ENCODE measurements around the gene IGFBP3. TPM values are rescaled to one million over a fixed set of nuclear protein-coding genes. Genes with fewer than 3 reads are reported as not detected.

The IGFBP3 gene
- total and polyA plus RNA-seq, 2 of the 13 experiments (the other 11 are each of a cell fraction or from before 2014, with no cell fraction given), result 57.5 TPM; not detected in 1

DNA sequence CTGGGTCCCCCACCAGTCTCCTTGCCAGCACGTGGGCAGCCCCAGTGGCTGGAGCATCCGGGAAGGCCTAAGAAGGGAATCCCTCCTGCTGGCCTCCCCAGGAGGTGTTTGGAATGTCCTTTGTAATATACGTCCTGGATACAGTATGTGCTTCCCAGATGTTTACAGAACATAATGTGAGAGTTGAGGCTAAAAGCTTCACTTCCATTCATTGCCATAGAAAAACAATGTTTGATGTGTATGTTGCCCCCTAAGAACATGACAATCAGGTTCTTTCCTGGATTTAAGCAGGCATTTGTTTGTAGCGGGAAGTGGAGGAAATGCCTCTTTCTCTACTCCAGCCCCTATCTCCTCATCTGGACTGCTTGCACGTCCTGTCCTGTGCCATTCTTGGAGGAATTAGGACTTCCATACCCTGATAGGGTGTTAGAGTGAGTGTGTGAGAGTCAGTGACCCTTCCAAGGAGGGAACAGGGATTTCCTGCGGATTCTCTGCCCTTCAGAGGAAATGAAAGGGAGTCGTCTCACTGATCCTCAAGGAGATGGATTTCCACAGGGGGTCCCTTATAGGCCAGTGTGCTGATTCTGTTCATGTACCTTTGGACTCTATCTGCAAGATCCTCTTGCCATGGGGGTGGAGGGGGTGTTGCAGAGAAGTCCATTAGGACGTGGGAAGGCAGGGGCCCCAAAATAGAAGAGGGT lies 31.6 kb downstream of the IGFBP3 start (continued):
- TF ChIP-seq, protein P1, sequence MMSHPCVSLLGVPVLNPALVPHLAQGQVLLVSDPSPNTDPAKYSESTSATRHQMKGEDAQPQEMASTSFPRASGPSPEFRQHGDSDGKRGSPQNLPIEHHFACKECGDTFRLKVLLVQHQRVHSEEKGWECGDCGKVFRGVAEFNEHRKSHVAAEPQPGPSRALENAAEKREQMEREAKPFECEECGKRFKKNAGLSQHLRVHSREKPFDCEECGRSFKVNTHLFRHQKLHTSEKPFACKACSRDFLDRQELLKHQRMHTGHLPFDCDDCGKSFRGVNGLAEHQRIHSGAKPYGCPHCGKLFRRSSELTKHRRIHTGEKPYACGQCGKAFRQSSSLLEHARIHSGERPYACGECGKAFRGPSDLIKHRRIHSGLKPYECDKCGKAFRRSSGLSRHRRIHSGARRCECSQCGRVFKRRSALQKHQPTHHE (CRISPR knock-in tag; IDR thresholded peaks at IDR 0.05; ENCODE audit: borderline replicate concordance), result peak; percentile 34; the same call in 1 of the 2 replicates
- no peak for TF ChIP-seq ZNF660 (CRISPR knock-in tag; IDR thresholded peaks at IDR 0.05; ENCODE audit: borderline replicate concordance, low read depth)
- no peak for TF ChIP-seq RFX3 (CRISPR knock-in tag; IDR thresholded peaks at IDR 0.05)
- no peak for TF ChIP-seq ZNF24 (IDR thresholded peaks at IDR 0.05)
- no peak for TF ChIP-seq ZSCAN25 (CRISPR knock-in tag; IDR thresholded peaks at IDR 0.05)
- 0 out of 2 replicates have a peak, but pooled peaks have one; percentile 4 for TF ChIP-seq ZNF605 (CRISPR knock-in tag; IDR thresholded peaks at IDR 0.05)
- TF ChIP-seq SRSF4 (IDR thresholded peaks at IDR 0.05; ENCODE audit: low read depth, low read length, poor library complexity, severe bottlenecking), result no peak
- TF ChIP-seq SNRNP70 (IDR thresholded peaks at IDR 0.05; ENCODE audit: low read depth, low read length), result no peak
- TF ChIP-seq SMAD3 (CRISPR knock-in tag; IDR thresholded peaks at IDR 0.05), result peak; percentile 47
- TF ChIP-seq SSRP1 (CRISPR knock-in tag; IDR thresholded peaks at IDR 0.05), result peak; percentile 100
- TF ChIP-seq ZNF232 (CRISPR knock-in tag; IDR thresholded peaks at IDR 0.05; ENCODE audit: borderline replicate concordance), result no peak; the same call in none of the 2 replicates
- no peak for TF ChIP-seq HNF4G (IDR thresholded peaks at IDR 0.05; ENCODE audit: borderline replicate concordance, low read depth, low read length)
- TF ChIP-seq HNF4G (CRISPR knock-in tag; IDR thresholded peaks at IDR 0.05; ENCODE audit: borderline replicate concordance, low read depth), result no peak
- TF ChIP-seq, protein P2, sequence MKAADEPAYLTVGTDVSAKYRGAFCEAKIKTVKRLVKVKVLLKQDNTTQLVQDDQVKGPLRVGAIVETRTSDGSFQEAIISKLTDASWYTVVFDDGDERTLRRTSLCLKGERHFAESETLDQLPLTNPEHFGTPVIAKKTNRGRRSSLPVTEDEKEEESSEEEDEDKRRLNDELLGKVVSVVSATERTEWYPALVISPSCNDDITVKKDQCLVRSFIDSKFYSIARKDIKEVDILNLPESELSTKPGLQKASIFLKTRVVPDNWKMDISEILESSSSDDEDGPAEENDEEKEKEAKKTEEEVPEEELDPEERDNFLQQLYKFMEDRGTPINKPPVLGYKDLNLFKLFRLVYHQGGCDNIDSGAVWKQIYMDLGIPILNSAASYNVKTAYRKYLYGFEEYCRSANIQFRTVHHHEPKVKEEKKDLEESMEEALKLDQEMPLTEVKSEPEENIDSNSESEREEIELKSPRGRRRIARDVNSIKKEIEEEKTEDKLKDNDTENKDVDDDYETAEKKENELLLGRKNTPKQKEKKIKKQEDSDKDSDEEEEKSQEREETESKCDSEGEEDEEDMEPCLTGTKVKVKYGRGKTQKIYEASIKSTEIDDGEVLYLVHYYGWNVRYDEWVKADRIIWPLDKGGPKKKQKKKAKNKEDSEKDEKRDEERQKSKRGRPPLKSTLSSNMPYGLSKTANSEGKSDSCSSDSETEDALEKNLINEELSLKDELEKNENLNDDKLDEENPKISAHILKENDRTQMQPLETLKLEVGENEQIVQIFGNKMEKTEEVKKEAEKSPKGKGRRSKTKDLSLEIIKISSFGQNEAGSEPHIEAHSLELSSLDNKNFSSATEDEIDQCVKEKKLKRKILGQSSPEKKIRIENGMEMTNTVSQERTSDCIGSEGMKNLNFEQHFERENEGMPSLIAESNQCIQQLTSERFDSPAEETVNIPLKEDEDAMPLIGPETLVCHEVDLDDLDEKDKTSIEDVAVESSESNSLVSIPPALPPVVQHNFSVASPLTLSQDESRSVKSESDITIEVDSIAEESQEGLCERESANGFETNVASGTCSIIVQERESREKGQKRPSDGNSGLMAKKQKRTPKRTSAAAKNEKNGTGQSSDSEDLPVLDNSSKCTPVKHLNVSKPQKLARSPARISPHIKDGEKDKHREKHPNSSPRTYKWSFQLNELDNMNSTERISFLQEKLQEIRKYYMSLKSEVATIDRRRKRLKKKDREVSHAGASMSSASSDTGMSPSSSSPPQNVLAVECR (CRISPR knock-in tag; IDR thresholded peaks at IDR 0.05; ENCODE audit: borderline replicate concordance), result no peak
- TF ChIP-seq ARNT (IDR thresholded peaks at IDR 0.05), result no peak
- TF ChIP-seq ZNF598 (CRISPR knock-in tag; IDR thresholded peaks at IDR 0.05; ENCODE audit: borderline replicate concordance), result no peak
- no peak for TF ChIP-seq PHB2 (IDR thresholded peaks at IDR 0.05; ENCODE audit: partially characterized antibody)
- TF ChIP-seq, protein P3, sequence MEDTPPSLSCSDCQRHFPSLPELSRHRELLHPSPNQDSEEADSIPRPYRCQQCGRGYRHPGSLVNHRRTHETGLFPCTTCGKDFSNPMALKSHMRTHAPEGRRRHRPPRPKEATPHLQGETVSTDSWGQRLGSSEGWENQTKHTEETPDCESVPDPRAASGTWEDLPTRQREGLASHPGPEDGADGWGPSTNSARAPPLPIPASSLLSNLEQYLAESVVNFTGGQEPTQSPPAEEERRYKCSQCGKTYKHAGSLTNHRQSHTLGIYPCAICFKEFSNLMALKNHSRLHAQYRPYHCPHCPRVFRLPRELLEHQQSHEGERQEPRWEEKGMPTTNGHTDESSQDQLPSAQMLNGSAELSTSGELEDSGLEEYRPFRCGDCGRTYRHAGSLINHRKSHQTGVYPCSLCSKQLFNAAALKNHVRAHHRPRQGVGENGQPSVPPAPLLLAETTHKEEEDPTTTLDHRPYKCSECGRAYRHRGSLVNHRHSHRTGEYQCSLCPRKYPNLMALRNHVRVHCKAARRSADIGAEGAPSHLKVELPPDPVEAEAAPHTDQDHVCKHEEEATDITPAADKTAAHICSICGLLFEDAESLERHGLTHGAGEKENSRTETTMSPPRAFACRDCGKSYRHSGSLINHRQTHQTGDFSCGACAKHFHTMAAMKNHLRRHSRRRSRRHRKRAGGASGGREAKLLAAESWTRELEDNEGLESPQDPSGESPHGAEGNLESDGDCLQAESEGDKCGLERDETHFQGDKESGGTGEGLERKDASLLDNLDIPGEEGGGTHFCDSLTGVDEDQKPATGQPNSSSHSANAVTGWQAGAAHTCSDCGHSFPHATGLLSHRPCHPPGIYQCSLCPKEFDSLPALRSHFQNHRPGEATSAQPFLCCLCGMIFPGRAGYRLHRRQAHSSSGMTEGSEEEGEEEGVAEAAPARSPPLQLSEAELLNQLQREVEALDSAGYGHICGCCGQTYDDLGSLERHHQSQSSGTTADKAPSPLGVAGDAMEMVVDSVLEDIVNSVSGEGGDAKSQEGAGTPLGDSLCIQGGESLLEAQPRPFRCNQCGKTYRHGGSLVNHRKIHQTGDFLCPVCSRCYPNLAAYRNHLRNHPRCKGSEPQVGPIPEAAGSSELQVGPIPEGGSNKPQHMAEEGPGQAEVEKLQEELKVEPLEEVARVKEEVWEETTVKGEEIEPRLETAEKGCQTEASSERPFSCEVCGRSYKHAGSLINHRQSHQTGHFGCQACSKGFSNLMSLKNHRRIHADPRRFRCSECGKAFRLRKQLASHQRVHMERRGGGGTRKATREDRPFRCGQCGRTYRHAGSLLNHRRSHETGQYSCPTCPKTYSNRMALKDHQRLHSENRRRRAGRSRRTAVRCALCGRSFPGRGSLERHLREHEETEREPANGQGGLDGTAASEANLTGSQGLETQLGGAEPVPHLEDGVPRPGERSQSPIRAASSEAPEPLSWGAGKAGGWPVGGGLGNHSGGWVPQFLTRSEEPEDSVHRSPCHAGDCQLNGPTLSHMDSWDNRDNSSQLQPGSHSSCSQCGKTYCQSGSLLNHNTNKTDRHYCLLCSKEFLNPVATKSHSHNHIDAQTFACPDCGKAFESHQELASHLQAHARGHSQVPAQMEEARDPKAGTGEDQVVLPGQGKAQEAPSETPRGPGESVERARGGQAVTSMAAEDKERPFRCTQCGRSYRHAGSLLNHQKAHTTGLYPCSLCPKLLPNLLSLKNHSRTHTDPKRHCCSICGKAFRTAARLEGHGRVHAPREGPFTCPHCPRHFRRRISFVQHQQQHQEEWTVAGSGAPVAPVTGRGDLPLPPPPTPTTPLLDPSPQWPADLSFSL (CRISPR knock-in tag; IDR thresholded peaks at IDR 0.05), result no peak

All from HepG2 (cell line).